SK-N-SH treated with all-trans-retinoic acid at 6 μM for 48 hours (cell line): Measurements from ENCODE around the gene BCAR3.

Experiments
- GLIS3 ChIP-seq: fragments of 250-450 bp; sonication (Bioruptor Pico); IDR thresholded peaks from 2 replicates; pipeline ENCODE4 v1.5.0; 2020; ENCODE audit warnings: mild to moderate bottlenecking, moderate library complexity
- OSR1 ChIP-seq: fragments of 250-450 bp; sonication (Bioruptor Pico); IDR thresholded peaks from 2 replicates; pipeline ENCODE4 v1.8.0; 2022; ENCODE audit warnings: moderate library complexity, mild to moderate bottlenecking, inconsistent platforms
- PATZ1 ChIP-seq: fragments of 250-450 bp; sonication (Bioruptor Pico); IDR thresholded peaks from 2 replicates; pipeline ENCODE4 v1.8.0; 2020; ENCODE audit warnings: mild to moderate bottlenecking, moderate library complexity, borderline replicate concordance
- POU6F1 ChIP-seq: fragments of 250-450 bp; sonication (Bioruptor Pico); IDR thresholded peaks from 2 replicates; pipeline ENCODE4 v1.8.0; 2021; ENCODE audit warnings: low read depth, mild to moderate bottlenecking, moderate library complexity, borderline replicate concordance
- PPARA ChIP-seq: fragments of 250-450 bp; sonication (Bioruptor Pico); IDR thresholded peaks from 2 replicates; pipeline ENCODE4 v1.5.0; 2020; ENCODE audit warnings: mild to moderate bottlenecking, borderline replicate concordance
- RARB ChIP-seq: fragments of 250-450 bp; sonication (Bioruptor Pico); IDR thresholded peaks from 2 replicates; pipeline ENCODE4 v1.8.0; 2021; ENCODE audit warnings: mild to moderate bottlenecking, moderate library complexity
- SNAI2 ChIP-seq: fragments of 250-450 bp; sonication (Bioruptor Pico); IDR thresholded peaks from 2 replicates; pipeline ENCODE4 v1.5.0; 2020; ENCODE audit warnings: mild to moderate bottlenecking, moderate library complexity
- TSHZ2 ChIP-seq: fragments of 250-450 bp; sonication (Bioruptor Pico); IDR thresholded peaks from 2 replicates; pipeline ENCODE4 v1.5.0; 2020; ENCODE audit warnings: mild to moderate bottlenecking, moderate library complexity
- ZC3H10 ChIP-seq: fragments of 250-450 bp; sonication (Bioruptor Pico); IDR thresholded peaks from 2 replicates; pipeline ENCODE4 v1.5.1; 2021; ENCODE audit warnings: mild to moderate bottlenecking, moderate library complexity
- ZFP30 ChIP-seq: fragments of 450-650 bp; formaldehyde crosslinking; IDR thresholded peaks from 2 replicates; pipeline ENCODE4 v1.5.0; 2022; ENCODE audit warnings: mild to moderate bottlenecking, moderate library complexity
- ZNF565 ChIP-seq: fragments of 450-650 bp; formaldehyde crosslinking; conservative IDR thresholded peaks from 2 replicates; pipeline ENCODE4 v1.5.0; 2020; ENCODE audit warnings: low read depth, mild to moderate bottlenecking, moderate library complexity
- ZNF70 ChIP-seq: fragments of 450-650 bp; formaldehyde crosslinking; IDR thresholded peaks from 2 replicates; pipeline ENCODE4 v1.5.0; 2020; ENCODE audit warnings: mild to moderate bottlenecking, moderate library complexity
- ZNF8 ChIP-seq: fragments of 450-650 bp; formaldehyde crosslinking; IDR thresholded peaks from 2 replicates; pipeline ENCODE4 v1.5.0; 2020; ENCODE audit warnings: mild to moderate bottlenecking, moderate library complexity

GRCh38 chr1:93636712-93637111 lies 44.9 kb downstream of the BCAR3 start:
- TF ChIP-seq POU6F1 (no peak), RARB (no peak), ZNF8 (no peak), TSHZ2 (no peak), PATZ1 (CRISPR knock-in tag) (no peak), ZNF565 (CRISPR knock-in tag) (no peak), PPARA (CRISPR knock-in tag) (no peak), OSR1 (CRISPR knock-in tag) (no peak), ZFP30 (CRISPR knock-in tag) (no peak), ZC3H10 (CRISPR knock-in tag) (no peak), ZNF70 (CRISPR knock-in tag) (no peak), GLIS3 (CRISPR knock-in tag) (no peak), SNAI2 (CRISPR knock-in tag) (no peak)
